ENCODE results near the gene NOS3. TPM values are rescaled to one million over a fixed set of nuclear protein-coding genes. Genes with fewer than 3 reads are reported as not detected.

Gene NOS3
- total RNA-seq, 1 donor from 2014 or later, result 50.7 TPM

GRCh38 chr7:150952331-150953050 is 38.3 kb upstream of the NOS3 start:
- DNase-seq (ENCODE audit: low spot score), result no peak

GRCh38 chr7:150953061-150953997 is 37.5 kb upstream of the NOS3 start:
- DNase-seq (ENCODE audit: low spot score), result no peak

- no peak for DNase-seq (ENCODE audit: low spot score)
These were observed 36.4 kb upstream of the NOS3 start for GRCh38 chr7:150954201-150954985.

GRCh38 chr7:150954986-150955518 is 35.8 kb upstream of the NOS3 start:
- no peak for DNase-seq (ENCODE audit: low spot score)

GRCh38 chr7:150955519-150956394 is 35.1 kb upstream of the NOS3 start:
- peak; percentile 81 for DNase-seq (ENCODE audit: low spot score)

- no peak for DNase-seq (ENCODE audit: low spot score)
These were observed 34.3 kb upstream of the NOS3 start for GRCh38 chr7:150956395-150957132.

GRCh38 chr7:150957133-150958020 is 33.4 kb upstream of the NOS3 start:
- DNase-seq (ENCODE audit: low spot score), result no peak

GRCh38 chr7:150958062-150958552 is 32.7 kb upstream of the NOS3 start:
- DNase-seq (ENCODE audit: low spot score), result no peak

GRCh38 chr7:150958597-150958996 is 32.2 kb upstream of the NOS3 start:
- DNase-seq (ENCODE audit: low spot score), result no peak

GRCh38 chr7:150959081-150959480 is 31.7 kb upstream of the NOS3 start:
- DNase-seq (ENCODE audit: low spot score), result no peak

- DNase-seq (ENCODE audit: low spot score), result no peak
These were observed 30.8 kb upstream of the NOS3 start for GRCh38 chr7:150959739-150960734.

- DNase-seq (ENCODE audit: low spot score), result no peak
These were observed 29.1 kb upstream of the NOS3 start for GRCh38 chr7:150961510-150962289.

GRCh38 chr7:150962290-150962552 is 28.6 kb upstream of the NOS3 start:
- DNase-seq (ENCODE audit: low spot score), result no peak

- no peak for DNase-seq (ENCODE audit: low spot score)
These were observed 28.0 kb upstream of the NOS3 start for GRCh38 chr7:150962553-150963399.

GRCh38 chr7:150963707-150964559 is 26.9 kb upstream of the NOS3 start:
- no peak for DNase-seq (ENCODE audit: low spot score)
